ENCODE data around the gene SEMA4C. TPM values are rescaled to one million over a fixed set of nuclear protein-coding genes. Genes with fewer than 3 reads are reported as not detected.

SEMA4C gene
- total RNA-seq, 2 experiments from 2014 or later: 22.2 to 22.5 TPM

GRCh38 chr2:96824079-96824870 is 45.6 kb downstream of the SEMA4C start:
- DNase-seq: no peak
- Mint-ChIP-seq H3K27ac (no peak overlapping the region), H3K4me3 (no peak overlapping the region), H3K36me3 (ENCODE audit: low read depth) (peaks cover 48% of the 10 kb centered on the region), H3K4me1 (peaks cover 25% of the 10 kb centered on the region), H3K9me3 (no peaks in the 10 kb centered on the region), H3K27me3 (no peaks in the 10 kb centered on the region)
- POLR2A ChIA-PET: interaction anchor here (0.8 to 1.2 kb wide), 3 partner anchors 8 to 138 kb away, joined by 3 to 6 read pairs (median 4); partner anchors contain the start of gene CNNM3
- CTCF ChIA-PET: interaction anchor here (1.2 kb wide), 1 partner anchor 33 kb away, joined by 4 read pairs; the partner anchor contains the start of gene ANKRD39

DNA sequence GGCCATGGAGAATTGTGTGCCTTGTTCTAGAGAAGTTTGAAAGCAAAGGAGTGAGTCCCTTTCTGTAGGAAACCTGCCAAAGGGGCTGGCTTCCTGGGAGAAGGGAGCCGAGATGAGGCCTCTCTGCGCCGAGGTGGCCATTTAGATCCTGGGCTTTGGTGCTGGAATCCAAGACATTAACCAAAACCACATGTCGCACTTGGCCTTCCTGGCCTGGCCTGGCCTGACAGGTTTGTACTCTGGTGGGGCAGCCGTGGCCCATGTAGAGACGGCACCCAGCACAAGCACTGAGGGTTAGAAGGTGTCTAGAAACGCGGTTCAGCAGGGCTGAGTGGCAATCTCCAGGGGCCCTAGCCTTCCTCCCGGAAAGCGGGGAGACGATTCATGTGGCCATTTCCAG is 46.7 kb downstream of the SEMA4C start:
- ChIA-PET CTCF (no interaction called here), POLR2A (interaction anchor here (1.1 kb wide), 1 partner anchor 16 kb away, joined by 3 read pairs; no protein-coding TSS in a partner anchor)
- H3K4me1 Mint-ChIP-seq: peaks cover 36% of the 10 kb centered on the region
- no peaks in the 10 kb centered on the region for H3K9me3 Mint-ChIP-seq
- no peak overlapping the region for H3K4me3 Mint-ChIP-seq
- H3K27me3 Mint-ChIP-seq: no peaks in the 10 kb centered on the region
- DNase-seq: no peak
- H3K36me3 Mint-ChIP-seq (ENCODE audit: low read depth): peaks cover 51% of the 10 kb centered on the region
- H3K27ac Mint-ChIP-seq: no peak overlapping the region

DNA sequence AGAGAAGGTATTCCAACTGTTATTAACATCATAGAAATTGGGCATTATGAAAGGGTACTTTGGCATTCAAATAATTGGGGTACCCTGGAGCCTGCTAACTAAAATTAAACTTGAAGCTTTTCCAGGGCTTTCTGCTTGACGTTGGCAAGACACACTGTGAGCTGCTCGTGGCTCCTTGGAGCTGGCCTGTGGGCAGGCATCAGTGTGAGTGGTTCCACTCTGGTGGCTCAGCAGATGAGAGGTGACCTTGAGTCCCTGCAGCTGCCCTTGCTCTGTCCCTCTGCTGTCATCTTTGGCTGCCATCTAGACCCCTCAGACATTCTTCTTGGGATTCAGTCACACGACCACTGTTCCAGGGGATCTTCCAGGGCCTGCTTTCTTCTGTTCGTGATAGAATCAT is 47.1 kb downstream of the SEMA4C start:
- POLR2A ChIA-PET: no interaction called here
- H3K27me3 Mint-ChIP-seq: no peaks in the 10 kb centered on the region
- H3K36me3 Mint-ChIP-seq (ENCODE audit: low read depth): peaks cover 51% of the 10 kb centered on the region
- H3K4me3 Mint-ChIP-seq: no peak overlapping the region
- H3K9me3 Mint-ChIP-seq: no peaks in the 10 kb centered on the region
- CTCF ChIA-PET: no interaction called here
- no peak overlapping the region for H3K27ac Mint-ChIP-seq
- peaks cover 40% of the 10 kb centered on the region for H3K4me1 Mint-ChIP-seq
- no peak for DNase-seq

DNA sequence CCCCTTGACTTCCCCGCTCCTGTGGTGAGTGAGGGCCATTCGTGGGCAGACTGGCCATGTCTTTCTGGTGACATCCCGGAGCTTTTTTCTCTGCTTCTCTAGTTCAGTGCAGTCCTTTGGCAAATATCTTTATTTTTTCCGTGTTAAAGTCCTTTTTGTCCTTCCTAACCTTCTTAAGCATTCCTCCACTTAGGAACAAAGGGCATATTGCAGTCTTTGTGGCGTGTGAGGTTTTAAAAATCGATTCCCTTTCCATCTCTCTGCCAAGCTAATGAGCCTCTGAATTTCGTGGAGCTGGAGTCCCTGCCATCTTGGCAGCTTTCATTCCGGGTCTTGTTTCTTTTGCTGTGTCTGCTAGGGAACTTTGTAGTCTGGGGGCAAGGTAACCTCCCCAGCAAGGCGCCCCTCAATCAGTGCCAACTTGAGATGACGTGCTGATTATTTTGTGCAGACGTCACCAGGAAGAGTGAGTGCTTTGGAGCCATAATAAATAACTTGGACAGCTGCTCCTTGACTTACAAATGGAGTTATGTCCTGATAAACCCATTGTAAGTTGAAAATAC is 48.7 kb downstream of the SEMA4C start:
- peaks cover 48% of the 10 kb centered on the region for H3K4me1 Mint-ChIP-seq
- H3K27me3 Mint-ChIP-seq: no peaks in the 10 kb centered on the region
- no peak overlapping the region for H3K27ac Mint-ChIP-seq
- H3K9me3 Mint-ChIP-seq: no peaks in the 10 kb centered on the region
- no peak for DNase-seq
- peaks cover 49% of the 10 kb centered on the region for H3K36me3 Mint-ChIP-seq (ENCODE audit: low read depth)
- ChIA-PET POLR2A (interaction anchor here (0.7 to 0.9 kb wide), 2 partner anchors 13 to 18 kb away, joined by 3 to 5 read pairs; no protein-coding TSS in a partner anchor), CTCF (interaction anchor here (1.2 to 1.3 kb wide), 2 partner anchors 20 to 140 kb away, joined by 3 to 5 read pairs; no protein-coding TSS in a partner anchor)
- H3K4me3 Mint-ChIP-seq: no peak overlapping the region

DNA sequence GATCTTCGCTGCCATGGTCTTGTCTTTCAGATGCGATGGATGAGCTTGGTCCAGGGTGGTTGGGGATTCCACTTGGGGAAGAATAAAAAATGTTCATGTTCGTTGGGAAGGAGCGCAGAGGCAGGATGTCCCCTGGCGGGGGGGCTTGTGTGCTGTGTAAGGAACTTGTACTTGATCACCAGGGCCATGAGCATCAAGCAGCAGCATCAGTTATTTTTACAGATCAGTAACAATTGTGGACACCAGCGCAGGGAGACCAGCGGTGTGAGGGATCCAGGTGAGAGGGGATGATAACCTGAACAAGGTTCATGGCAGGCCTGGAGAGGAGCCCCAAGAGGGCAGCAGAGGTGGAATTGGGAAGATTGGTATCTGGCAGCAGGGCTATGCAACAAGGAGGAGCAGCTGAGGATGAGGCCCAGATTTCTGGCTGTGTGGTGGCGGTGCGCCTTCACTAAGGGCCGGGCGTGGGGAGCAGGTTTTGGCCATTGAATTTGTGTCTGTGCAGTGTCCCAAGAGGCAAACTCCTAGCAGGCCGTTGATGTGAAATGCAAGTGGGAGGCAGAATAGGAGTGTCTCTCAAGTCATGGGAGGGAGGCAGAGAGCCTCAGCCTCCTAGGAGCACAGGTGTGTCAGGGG is 49.9 kb downstream of the SEMA4C start:
- H3K36me3 Mint-ChIP-seq (ENCODE audit: low read depth): peaks cover 43% of the 10 kb centered on the region
- CTCF ChIA-PET: interaction anchor here (1.2 to 1.5 kb wide), 2 partner anchors 141 to 292 kb away, joined by 5 read pairs; no protein-coding TSS in a partner anchor
- POLR2A ChIA-PET: no interaction called here
- H3K4me3 Mint-ChIP-seq: no peak overlapping the region
- no peak for DNase-seq
- no peaks in the 10 kb centered on the region for H3K9me3 Mint-ChIP-seq
- H3K4me1 Mint-ChIP-seq: peaks cover 54% of the 10 kb centered on the region
- no peaks in the 10 kb centered on the region for H3K27me3 Mint-ChIP-seq
- no peak overlapping the region for H3K27ac Mint-ChIP-seq

- no peaks in the 10 kb centered on the region for H3K27me3 Mint-ChIP-seq
- H3K4me1 Mint-ChIP-seq: peaks cover 56% of the 10 kb centered on the region
- H3K4me3 Mint-ChIP-seq: no peak overlapping the region
- H3K36me3 Mint-ChIP-seq (ENCODE audit: low read depth): peaks cover 38% of the 10 kb centered on the region
- H3K27ac Mint-ChIP-seq: no peak overlapping the region
- no peaks in the 10 kb centered on the region for H3K9me3 Mint-ChIP-seq
- ChIA-PET POLR2A (interaction anchor here (2.0 kb wide), 1 partner anchor 7 kb away, joined by 4 read pairs; no protein-coding TSS in a partner anchor), CTCF (interaction anchor here (1.5 to 4.9 kb wide), 2 partner anchors 38 to 293 kb away, joined by 5 to 32 read pairs; partner anchors contain the start of gene ANKRD39)
- DNase-seq: no peak
Observed at GRCh38 chr2:96819128-96819875, 50.6 kb downstream of the SEMA4C start.

- ChIA-PET POLR2A (interaction anchor here (1.0 to 2.9 kb wide), 4 partner anchors 8 to 40 kb away, joined by 3 to 21 read pairs (median 4); partner anchors contain the start of gene ANKRD39), CTCF (interaction anchor here (0.7 to 4.9 kb wide), 3 partner anchors 13 to 145 kb away, joined by 3 to 50 read pairs (median 32); partner anchors contain the start of gene ANKRD39)
- Mint-ChIP-seq H3K27me3 (no peaks in the 10 kb centered on the region), H3K4me3 (peak overlapping the region; percentile 78), H3K9me3 (no peaks in the 10 kb centered on the region), H3K27ac (no peak overlapping the region), H3K36me3 (ENCODE audit: low read depth) (peaks cover 34% of the 10 kb centered on the region), H3K4me1 (peaks cover 60% of the 10 kb centered on the region)
- no peak for DNase-seq
Observed at GRCh38 chr2:96817882-96818281, 52.0 kb downstream of the SEMA4C start.

DNA sequence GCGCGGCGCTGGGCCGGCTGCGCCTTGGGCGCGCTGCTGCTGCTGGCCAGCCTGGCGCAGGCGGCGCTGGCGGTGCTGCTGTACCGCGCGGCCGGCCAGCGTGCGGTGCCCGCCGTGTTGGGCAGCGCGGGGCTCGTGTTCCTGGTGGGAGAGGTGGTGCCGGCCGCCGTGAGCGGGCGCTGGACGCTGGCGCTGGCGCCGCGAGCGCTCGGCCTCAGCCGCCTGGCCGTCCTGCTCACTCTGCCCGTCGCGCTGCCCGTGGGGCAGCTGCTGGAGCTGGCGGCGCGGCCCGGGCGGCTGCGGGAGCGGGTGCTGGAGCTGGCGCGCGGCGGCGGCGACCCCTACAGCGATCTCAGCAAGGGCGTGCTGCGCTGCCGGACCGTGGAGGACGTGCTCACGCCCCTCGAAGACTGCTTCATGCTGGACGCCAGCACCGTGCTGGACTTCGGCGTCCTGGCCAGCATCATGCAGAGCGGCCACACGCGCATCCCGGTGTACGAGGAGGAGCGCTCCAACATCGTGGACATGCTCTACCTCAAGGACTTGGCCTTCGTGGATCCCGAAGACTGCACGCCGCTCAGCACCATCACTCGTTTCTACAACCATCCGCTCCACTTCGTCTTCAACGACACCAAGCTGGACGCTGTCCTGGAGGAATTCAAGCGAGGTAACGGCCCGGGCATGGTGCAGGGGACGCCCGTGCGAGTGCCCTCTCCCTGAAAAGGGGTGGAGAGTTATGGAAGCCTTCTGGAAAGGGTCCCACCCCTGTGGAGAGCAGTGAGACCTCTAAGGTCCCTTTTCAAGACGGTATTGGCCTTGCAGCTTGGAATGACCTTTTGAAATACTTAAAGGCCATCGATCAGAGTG is 52.8 kb downstream of the SEMA4C start:
- H3K4me1 Mint-ChIP-seq: peaks cover 64% of the 10 kb centered on the region
- no peaks in the 10 kb centered on the region for H3K27me3 Mint-ChIP-seq
- DNase-seq: no peak
- H3K36me3 Mint-ChIP-seq (ENCODE audit: low read depth): peaks cover 39% of the 10 kb centered on the region
- H3K27ac Mint-ChIP-seq: peak overlapping the region; percentile 40
- ChIA-PET POLR2A (interaction anchor here (0.8 to 2.9 kb wide), 18 partner anchors 9 to 296 kb away, joined by 3 to 21 read pairs (median 4); partner anchors contain the start of genes ANKRD36, ANKRD39, CNNM4 and KANSL3), CTCF (interaction anchor here (0.7 to 4.9 kb wide), 11 partner anchors 12 to 478 kb away, joined by 3 to 50 read pairs (median 5); partner anchors contain the start of genes ANKRD36 and ANKRD39)
- no peaks in the 10 kb centered on the region for H3K9me3 Mint-ChIP-seq
- peak overlapping the region; percentile 78 for H3K4me3 Mint-ChIP-seq

DNA sequence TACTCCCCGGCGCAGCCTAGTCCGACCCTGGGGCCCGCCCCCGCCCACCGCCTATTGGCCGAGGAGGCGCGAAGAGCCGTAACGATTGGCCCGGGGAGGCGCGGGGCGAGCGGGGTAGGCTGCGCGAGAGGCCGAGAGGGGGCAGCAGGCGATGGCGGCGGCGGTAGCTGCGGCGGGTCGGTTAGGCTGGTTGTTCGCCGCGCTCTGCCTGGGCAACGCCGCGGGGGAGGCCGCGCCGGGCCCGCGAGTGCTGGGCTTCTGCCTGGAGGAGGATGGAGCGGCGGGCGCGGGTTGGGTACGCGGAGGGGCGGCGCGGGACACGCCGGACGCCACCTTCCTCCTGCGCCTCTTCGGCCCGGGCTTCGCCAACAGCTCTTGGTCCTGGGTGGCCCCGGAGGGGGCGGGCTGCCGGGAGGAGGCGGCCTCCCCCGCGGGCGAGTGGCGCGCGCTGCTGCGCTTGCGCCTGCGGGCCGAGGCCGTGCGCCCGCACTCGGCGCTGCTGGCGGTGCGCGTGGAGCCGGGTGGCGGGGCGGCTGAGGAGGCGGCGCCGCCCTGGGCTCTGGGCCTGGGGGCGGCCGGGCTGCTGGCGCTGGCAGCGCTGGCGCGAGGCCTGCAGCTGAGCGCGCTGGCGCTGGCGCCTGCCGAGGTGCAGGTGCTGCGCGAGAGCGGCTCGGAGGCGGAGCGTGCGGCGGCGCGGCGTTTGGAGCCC is 53.6 kb downstream of the SEMA4C start, which contains the start of gene CNNM3:
Gene CNNM3, plus strand, starts transcription at position 142 of the 709 bp plus-strand sequence. Its CDS starts 10 bp downstream, at position 152.
- Mint-ChIP-seq H3K4me3 (peak within 1 kb of the TSS; percentile 91), H3K36me3 (ENCODE audit: low read depth) (peaks cover 39% of the 10 kb centered on the region), H3K4me1 (peaks cover 59% of the 10 kb centered on the region), H3K27me3 (no peaks in the 10 kb centered on the region), H3K9me3 (no peaks in the 10 kb centered on the region), H3K27ac (peak within 1 kb of the TSS; percentile 72)
- ChIA-PET POLR2A (interaction anchor here (0.6 to 2.9 kb wide), 22 partner anchors 8 to 615 kb away, joined by 3 to 21 read pairs (median 4); partner anchors contain the start of genes ANKRD36, ANKRD39, CNNM4 and KANSL3), CTCF (interaction anchor here (0.6 to 4.9 kb wide), 15 partner anchors 11 to 477 kb away, joined by 3 to 50 read pairs (median 5); partner anchors contain the start of genes ANKRD36 and ANKRD39)
- DNase-seq: peak; percentile 97

- Mint-ChIP-seq H3K9me3 (no peaks in the 10 kb centered on the region), H3K4me1 (peaks cover 51% of the 10 kb centered on the region), H3K4me3 (peak overlapping the region; percentile 91), H3K36me3 (ENCODE audit: low read depth) (peaks cover 38% of the 10 kb centered on the region), H3K27me3 (no peaks in the 10 kb centered on the region), H3K27ac (peak overlapping the region; percentile 66)
- DNase-seq: peak; percentile 35
- POLR2A ChIA-PET: interaction anchor here (0.8 to 2.9 kb wide), 15 partner anchors 9 to 607 kb away, joined by 3 to 21 read pairs (median 5); partner anchors contain the start of genes ANKRD36, ANKRD39, CNNM4 and STARD7
- CTCF ChIA-PET: interaction anchor here (0.6 to 4.9 kb wide), 14 partner anchors 11 to 297 kb away, joined by 3 to 50 read pairs (median 5); partner anchors contain the start of genes ANKRD36 and ANKRD39
Observed at GRCh38 chr2:96815326-96816126, 54.4 kb downstream of the SEMA4C start.
